ENCODE data around the gene GVQW3. TPM values are rescaled to one million over a fixed set of nuclear protein-coding genes. Genes with fewer than 3 reads are reported as not detected.

GVQW3 gene
- total RNA-seq, 2 donors from 2014 or later: 0.68 to 3.2 TPM

DNA sequence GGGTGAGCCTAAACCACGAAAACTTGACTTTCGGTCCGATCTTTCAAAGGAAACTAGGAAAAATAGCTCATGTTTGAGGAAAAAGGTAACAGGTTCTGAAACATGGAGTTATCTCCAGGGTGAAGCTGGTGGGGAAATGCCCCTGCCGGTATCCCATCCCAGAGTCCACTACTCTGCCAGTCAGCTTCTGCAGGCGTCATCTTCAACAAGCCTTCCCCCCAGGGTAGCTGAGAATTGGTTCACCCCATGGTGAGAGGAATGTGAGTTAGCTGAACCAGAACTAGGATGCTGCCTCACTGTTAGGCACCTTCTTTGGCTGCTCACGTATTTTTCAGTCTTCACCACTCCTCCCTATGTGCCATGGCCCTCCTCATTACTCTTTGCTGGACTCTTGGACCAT is 1.1 kb downstream of the GVQW3 start:
- peaks cover 12 to 46% of the 10 kb centered on the region in 2 donors for H3K4me1 ChIP-seq (ENCODE audit: control insufficient read depth in 1 of 2, low read depth in 2 of 2)
- no peaks in the 10 kb centered on the region for H3K27me3 ChIP-seq (replicated peaks; ENCODE audit: insufficient read depth)
- TF ChIP-seq, protein P1, sequence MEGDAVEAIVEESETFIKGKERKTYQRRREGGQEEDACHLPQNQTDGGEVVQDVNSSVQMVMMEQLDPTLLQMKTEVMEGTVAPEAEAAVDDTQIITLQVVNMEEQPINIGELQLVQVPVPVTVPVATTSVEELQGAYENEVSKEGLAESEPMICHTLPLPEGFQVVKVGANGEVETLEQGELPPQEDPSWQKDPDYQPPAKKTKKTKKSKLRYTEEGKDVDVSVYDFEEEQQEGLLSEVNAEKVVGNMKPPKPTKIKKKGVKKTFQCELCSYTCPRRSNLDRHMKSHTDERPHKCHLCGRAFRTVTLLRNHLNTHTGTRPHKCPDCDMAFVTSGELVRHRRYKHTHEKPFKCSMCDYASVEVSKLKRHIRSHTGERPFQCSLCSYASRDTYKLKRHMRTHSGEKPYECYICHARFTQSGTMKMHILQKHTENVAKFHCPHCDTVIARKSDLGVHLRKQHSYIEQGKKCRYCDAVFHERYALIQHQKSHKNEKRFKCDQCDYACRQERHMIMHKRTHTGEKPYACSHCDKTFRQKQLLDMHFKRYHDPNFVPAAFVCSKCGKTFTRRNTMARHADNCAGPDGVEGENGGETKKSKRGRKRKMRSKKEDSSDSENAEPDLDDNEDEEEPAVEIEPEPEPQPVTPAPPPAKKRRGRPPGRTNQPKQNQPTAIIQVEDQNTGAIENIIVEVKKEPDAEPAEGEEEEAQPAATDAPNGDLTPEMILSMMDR (IDR thresholded peaks at IDR 0.05): no peak
- no peaks in the 10 kb centered on the region for H3K36me3 ChIP-seq
- ATAC-seq (ENCODE audit: insufficient number of reproducible peaks, low FRiP score, low read depth): no peak
- DNase-seq (ENCODE audit: low spot score): no peak
- no peaks in the 10 kb centered on the region for H3K9me3 ChIP-seq
- no peak overlapping the region for H3K27ac ChIP-seq
- H3K4me3 ChIP-seq: no peak overlapping the region

DNA sequence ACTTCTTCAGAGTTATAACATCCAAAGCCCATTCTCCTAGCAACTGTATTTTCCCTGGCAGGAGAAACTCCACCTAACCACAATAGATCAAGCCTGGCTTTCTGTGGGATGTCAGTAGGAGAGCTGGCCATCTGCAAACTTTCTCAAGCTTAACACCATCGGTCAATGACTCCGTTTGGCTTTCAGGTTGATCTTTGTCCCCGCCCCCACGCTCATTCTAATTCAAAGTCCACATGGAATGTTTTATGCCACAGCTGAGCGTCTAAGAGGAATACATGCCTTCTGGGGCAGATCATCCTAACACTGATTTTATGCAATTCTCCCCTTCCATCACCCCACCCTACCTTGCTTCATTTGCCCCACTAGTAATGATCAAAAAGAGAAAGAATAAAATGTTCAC is 4.8 kb downstream of the GVQW3 start:
- Histone ChIP-seq H3K4me3 (no peak overlapping the region), H3K36me3 (no peaks in the 10 kb centered on the region), H3K27ac (no peak overlapping the region), H3K9me3 (no peaks in the 10 kb centered on the region), H3K27me3 (replicated peaks; ENCODE audit: insufficient read depth) (no peaks in the 10 kb centered on the region), H3K4me1 (ENCODE audit: control insufficient read depth in 1 of 2, low read depth in 2 of 2) (peaks cover 0 to 23% of the 10 kb centered on the region in 2 donors)
- ATAC-seq (ENCODE audit: insufficient number of reproducible peaks, low FRiP score, low read depth): no peak
- TF ChIP-seq, protein P1 (IDR thresholded peaks at IDR 0.05): no peak
- no peak for DNase-seq (ENCODE audit: low spot score)

DNA sequence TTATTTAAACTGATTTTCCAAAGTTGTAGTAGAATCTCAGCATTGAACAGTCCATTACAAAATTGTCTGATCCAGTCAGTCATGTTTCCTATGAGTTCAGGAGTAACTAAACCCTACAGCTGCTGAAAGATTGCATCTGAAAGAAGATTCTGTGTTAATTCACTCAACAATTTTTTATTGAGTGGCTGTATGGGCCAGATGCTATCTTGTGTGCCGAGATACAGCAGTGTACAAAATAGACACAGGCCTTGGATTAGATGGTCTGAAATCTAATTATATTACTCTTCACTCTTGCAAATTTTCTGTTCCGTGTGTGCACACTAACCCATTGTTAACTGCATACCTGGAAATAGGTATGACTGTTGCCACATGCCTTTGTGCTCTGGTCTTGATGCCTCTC is 7.3 kb downstream of the GVQW3 start:
- ATAC-seq (ENCODE audit: insufficient number of reproducible peaks, low FRiP score, low read depth) (no peak), DNase-seq (ENCODE audit: low spot score) (no peak)
- Histone ChIP-seq H3K4me3 (no peak overlapping the region), H3K4me1 (ENCODE audit: control insufficient read depth in 1 of 2, low read depth in 2 of 2) (peaks cover 0 to 6% of the 10 kb centered on the region in 2 donors), H3K27ac (no peak overlapping the region), H3K36me3 (no peaks in the 10 kb centered on the region), H3K9me3 (no peaks in the 10 kb centered on the region), H3K27me3 (replicated peaks; ENCODE audit: insufficient read depth) (no peaks in the 10 kb centered on the region)
- TF ChIP-seq, protein P1 (IDR thresholded peaks at IDR 0.05): no peak

DNA sequence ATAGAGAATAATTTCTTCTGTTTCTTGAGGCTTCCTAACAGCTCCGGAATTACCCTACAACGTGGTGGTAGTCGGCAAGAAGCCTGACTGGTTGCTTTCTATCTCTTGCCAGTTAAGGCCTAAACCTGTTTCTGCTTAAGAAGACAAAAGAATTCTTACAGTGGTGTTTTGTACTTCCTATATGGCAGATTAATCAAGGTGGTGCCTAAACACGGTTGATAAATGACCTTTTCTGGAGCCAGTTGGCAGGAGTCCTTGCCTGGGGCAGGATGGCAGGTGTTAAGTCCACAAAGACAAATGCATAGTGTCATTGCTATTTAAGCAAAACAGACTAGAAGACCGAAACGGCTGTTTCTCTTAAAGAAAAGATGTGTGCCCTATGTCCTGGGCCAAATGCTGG is 9.9 kb downstream of the GVQW3 start:
- TF ChIP-seq, protein P1 (IDR thresholded peaks at IDR 0.05): no peak
- H3K4me1 ChIP-seq (ENCODE audit: control insufficient read depth in 1 of 2, low read depth in 2 of 2): no peaks in the 10 kb centered on the region
- no peak overlapping the region for H3K27ac ChIP-seq
- ATAC-seq (ENCODE audit: insufficient number of reproducible peaks, low FRiP score, low read depth) (no peak), DNase-seq (ENCODE audit: low spot score) (no peak)
- H3K9me3 ChIP-seq: no peaks in the 10 kb centered on the region
- H3K36me3 ChIP-seq: no peaks in the 10 kb centered on the region
- H3K4me3 ChIP-seq: no peak overlapping the region
- H3K27me3 ChIP-seq (replicated peaks; ENCODE audit: insufficient read depth): no peaks in the 10 kb centered on the region

DNA sequence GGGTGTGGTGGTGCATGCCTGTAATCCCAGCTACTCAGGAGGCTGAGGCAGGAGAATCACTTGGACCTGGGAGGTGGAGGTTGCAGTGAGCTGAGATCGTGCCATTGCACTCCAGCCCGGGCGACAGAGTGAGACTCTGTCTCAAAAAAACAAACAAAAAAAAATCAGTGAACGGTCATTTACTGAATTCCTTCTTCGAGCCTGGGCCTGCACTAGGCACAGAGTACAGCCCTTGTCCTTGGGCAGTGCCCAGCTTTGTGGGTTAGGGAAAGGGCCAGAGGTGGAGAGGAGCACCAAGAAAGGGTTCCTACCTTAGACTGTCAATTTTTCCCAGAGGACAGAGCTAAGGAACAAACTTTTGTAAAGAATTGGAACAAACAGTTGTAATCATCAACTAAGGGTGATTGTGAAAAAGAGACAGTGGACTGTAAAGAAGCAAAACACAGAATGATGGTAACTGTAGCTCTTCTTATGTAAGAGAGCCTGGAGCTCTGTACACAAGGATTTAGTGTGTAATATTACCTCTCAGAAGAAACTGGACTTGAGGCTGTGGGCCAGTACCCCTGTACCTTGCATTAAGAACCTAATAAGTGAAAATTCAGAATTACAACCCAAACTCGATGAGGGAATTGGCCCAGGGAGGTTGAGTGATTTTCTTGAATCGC is 10.8 kb downstream of the GVQW3 start:
- TF ChIP-seq, protein P1 (IDR thresholded peaks at IDR 0.05): no peak
- Histone ChIP-seq H3K36me3 (no peaks in the 10 kb centered on the region), H3K4me3 (no peak overlapping the region), H3K9me3 (no peaks in the 10 kb centered on the region), H3K4me1 (ENCODE audit: control insufficient read depth in 1 of 2, low read depth in 2 of 2) (no peaks in the 10 kb centered on the region), H3K27me3 (replicated peaks; ENCODE audit: insufficient read depth) (no peaks in the 10 kb centered on the region), H3K27ac (no peak overlapping the region)
- no peak for DNase-seq (ENCODE audit: low spot score)
- no peak for ATAC-seq (ENCODE audit: insufficient number of reproducible peaks, low FRiP score, low read depth)
